WERI-Rb-1 (cell line): ENCODE data around the gene USE1.

Experiments
- DNase-seq: peaks from one replicate; pipeline ENCODE4 v3.0.0-alpha.2; 2020
- H3K27ac ChIP-seq: fragments of 250-450 bp; sonication (Bioruptor Pico); 2 replicates; pipeline ENCODE4 v1.5.1; 2020; ENCODE audit warnings: mild to moderate bottlenecking, moderate library complexity
- H3K27me3 ChIP-seq: fragments of 250-450 bp; sonication (Bioruptor Pico); 2 replicates; pipeline ENCODE4 v1.5.1; 2021; ENCODE audit warnings: mild to moderate bottlenecking, low read depth, moderate library complexity; ENCODE audit not compliant: insufficient read depth, severe bottlenecking
- H3K36me3 ChIP-seq: fragments of 250-450 bp; sonication (Bioruptor Pico); 2 replicates; pipeline ENCODE4 v1.5.1; 2020; ENCODE audit warnings: mild to moderate bottlenecking, moderate library complexity
- H3K4me3 ChIP-seq: 2 replicates; pipeline ENCODE4 v1.5.1; 2011; ENCODE audit warnings: low read depth, mild to moderate bottlenecking, control low read depth, low read length
- H3K9me3 ChIP-seq: fragments of 250-450 bp; sonication (Bioruptor Pico); 2 replicates; pipeline ENCODE4 v1.5.1; 2021; ENCODE audit warnings: mild to moderate bottlenecking, moderate library complexity; ENCODE audit not compliant: severe bottlenecking
- CTCF ChIP-seq: IDR thresholded peaks from 2 replicates; pipeline ENCODE4 v1.5.1; 2011; ENCODE audit warnings: low read depth, mild to moderate bottlenecking, control low read depth, inconsistent platforms, low read length

The USE1 gene

GRCh38 chr19:17249887-17250548, 34.9 kb downstream of the USE1 start:
- no peaks in the 10 kb centered on the region for H3K27me3 ChIP-seq
- H3K9me3 ChIP-seq, result no peaks in the 10 kb centered on the region
- H3K27ac ChIP-seq, result peak overlapping the region; percentile 99
- DNase-seq, result no peak
- H3K36me3 ChIP-seq, result no peaks in the 10 kb centered on the region
- TF ChIP-seq CTCF, result no peak
- no peak overlapping the region for H3K4me3 ChIP-seq

- no peak for DNase-seq
- Histone ChIP-seq H3K9me3 (peaks cover 15% of the 10 kb centered on the region), H3K27ac (no peak overlapping the region), H3K4me3 (no peak overlapping the region), H3K36me3 (no peaks in the 10 kb centered on the region), H3K27me3 (no peaks in the 10 kb centered on the region)
- TF ChIP-seq CTCF, result no peak
Observed at GRCh38 chr19:17254636-17255035, 39.5 kb downstream of the USE1 start.

GRCh38 chr19:17255150-17255621, 40.0 kb downstream of the USE1 start:
- H3K4me3 ChIP-seq, result no peak overlapping the region
- no peaks in the 10 kb centered on the region for H3K36me3 ChIP-seq
- no peak for DNase-seq
- H3K27ac ChIP-seq, result no peak overlapping the region
- H3K27me3 ChIP-seq, result no peaks in the 10 kb centered on the region
- H3K9me3 ChIP-seq, result peaks cover 21% of the 10 kb centered on the region
- no peak for TF ChIP-seq CTCF

GRCh38 chr19:17256130-17256529, 41.0 kb downstream of the USE1 start:
- no peak overlapping the region for H3K4me3 ChIP-seq
- H3K36me3 ChIP-seq, result no peaks in the 10 kb centered on the region
- no peak for TF ChIP-seq CTCF
- H3K27ac ChIP-seq, result no peak overlapping the region
- H3K9me3 ChIP-seq, result peaks cover 25% of the 10 kb centered on the region
- H3K27me3 ChIP-seq, result no peaks in the 10 kb centered on the region
- DNase-seq, result no peak

- H3K27ac ChIP-seq, result no peak overlapping the region
- no peak for DNase-seq
Observed at GRCh38 chr19:17259118-17259780, 44.1 kb downstream of the USE1 start.

More at GRCh38 chr19:17259118-17259780, 44.1 kb downstream of the USE1 start:
- Histone ChIP-seq H3K36me3 (no peaks in the 10 kb centered on the region), H3K9me3 (peaks cover 25% of the 10 kb centered on the region), H3K4me3 (no peak overlapping the region), H3K27me3 (no peaks in the 10 kb centered on the region)
- no peak for TF ChIP-seq CTCF
